AG09319 (cell line): ENCODE data around the gene NLRC4.

Experiments used
- DNase-seq: peaks from one replicate; pipeline ENCODE4 v3.0.0-alpha.2; 2010; ENCODE audit warnings: low read depth; ENCODE audit errors: extremely low read depth
- TF ChIP-seq, protein P1 (sequence below): IDR thresholded peaks from 2 replicates; pipeline ENCODE4 v1.5.1; 2011; ENCODE audit warnings: low read depth, mild to moderate bottlenecking, inconsistent platforms, low read length, moderate library complexity

The NLRC4 gene

DNA sequence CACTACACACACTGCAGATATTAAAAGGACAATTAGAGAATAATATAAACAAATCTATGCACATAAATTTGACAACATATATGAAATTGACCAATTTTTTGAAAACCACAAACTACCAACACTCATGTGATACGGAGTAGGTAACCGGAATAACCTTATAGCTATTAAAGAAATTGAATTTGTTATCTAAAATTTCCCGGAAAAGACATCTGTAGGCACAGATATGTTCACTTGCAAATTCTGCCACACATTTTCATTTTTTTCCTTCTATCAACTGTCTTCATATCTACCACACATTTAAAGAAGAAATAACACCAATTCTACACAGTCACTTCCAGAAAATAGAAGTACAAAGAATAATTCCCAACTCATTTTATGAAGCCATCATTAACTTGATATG lies 22.4 kb downstream of the NLRC4 start:
- TF ChIP-seq, protein P1, sequence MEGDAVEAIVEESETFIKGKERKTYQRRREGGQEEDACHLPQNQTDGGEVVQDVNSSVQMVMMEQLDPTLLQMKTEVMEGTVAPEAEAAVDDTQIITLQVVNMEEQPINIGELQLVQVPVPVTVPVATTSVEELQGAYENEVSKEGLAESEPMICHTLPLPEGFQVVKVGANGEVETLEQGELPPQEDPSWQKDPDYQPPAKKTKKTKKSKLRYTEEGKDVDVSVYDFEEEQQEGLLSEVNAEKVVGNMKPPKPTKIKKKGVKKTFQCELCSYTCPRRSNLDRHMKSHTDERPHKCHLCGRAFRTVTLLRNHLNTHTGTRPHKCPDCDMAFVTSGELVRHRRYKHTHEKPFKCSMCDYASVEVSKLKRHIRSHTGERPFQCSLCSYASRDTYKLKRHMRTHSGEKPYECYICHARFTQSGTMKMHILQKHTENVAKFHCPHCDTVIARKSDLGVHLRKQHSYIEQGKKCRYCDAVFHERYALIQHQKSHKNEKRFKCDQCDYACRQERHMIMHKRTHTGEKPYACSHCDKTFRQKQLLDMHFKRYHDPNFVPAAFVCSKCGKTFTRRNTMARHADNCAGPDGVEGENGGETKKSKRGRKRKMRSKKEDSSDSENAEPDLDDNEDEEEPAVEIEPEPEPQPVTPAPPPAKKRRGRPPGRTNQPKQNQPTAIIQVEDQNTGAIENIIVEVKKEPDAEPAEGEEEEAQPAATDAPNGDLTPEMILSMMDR: no peak
- no peak for DNase-seq

DNA sequence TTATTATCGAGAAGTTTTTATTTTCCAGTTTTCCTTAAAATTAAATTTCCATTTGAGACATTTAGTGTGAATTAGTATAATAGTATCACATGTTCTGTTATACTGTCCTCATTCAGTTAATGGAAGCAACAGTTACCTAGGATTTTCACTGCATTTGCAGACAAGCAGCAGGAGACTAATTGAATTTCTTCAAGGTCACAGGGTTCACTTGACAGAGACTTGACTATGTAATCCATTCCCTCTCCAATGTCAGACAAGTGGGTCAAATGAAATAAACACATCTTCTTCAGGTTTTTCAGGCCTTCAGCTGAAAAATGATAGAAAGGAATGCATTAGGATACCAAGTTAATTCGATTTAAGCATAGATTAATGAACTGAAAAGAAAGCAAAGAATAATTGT lies 26.7 kb downstream of the NLRC4 start:
- no peak for DNase-seq
- TF ChIP-seq, protein P1: no peak

DNA sequence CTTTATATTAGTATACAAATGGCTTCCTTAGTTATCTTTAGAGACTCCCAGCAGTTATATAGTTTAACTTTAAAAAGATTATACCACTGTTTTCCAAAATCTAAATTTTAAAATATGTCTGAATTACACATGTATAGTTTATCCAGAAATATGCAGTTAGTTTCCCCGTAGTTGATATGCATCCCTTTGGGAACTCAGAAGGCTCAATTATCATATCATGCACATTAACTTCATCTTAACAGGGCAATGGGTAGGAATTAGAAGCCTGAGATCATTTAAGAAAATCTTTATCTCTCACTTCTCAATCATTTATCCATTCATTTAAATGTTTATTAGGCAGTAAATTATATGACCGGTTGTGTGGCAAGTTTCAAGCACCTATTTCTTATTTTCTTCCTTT lies 27.2 kb downstream of the NLRC4 start:
- no peak for DNase-seq
- TF ChIP-seq, protein P1: no peak

DNA sequence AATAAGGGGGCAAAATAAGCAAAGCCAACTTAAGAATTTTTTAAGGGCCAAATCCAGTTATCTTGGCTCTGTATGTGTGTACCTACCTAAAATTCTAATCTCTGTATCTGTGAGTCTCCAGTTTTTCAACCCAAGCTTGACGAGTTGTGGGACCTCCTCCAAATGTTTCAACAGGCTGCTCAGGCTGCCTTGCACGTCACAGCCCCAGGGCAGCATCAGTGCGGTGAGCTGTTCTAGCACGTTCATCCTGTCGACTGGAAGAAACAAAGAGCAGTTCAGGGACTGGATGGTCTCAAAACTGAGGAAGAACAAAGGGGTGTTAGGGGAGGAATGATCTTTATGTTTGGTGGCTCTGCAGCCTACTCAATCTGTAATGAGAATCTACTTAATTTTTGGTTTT lies 29.4 kb downstream of the NLRC4 start:
- TF ChIP-seq, protein P1: no peak
- peak; percentile 24 for DNase-seq

DNA sequence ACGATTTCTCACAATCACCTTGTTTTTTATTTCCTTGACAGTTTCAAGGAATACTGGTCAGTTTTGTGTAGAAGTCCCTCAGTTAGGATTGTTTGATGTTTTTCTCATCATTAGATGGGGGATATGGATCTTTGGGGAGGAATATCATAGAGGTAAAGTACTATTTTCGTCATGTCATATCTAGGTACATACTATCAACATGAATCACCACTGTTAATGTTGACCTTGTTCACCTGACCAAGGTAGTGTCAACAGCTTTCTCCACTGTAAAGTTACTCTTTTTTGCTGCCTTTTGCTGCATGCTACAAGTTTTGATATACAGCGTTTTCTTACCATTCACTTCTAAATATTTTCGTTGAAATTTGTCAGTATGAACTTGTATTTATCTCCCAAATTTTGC lies 32.7 kb downstream of the NLRC4 start:
- DNase-seq: no peak
- TF ChIP-seq, protein P1: no peak

DNA sequence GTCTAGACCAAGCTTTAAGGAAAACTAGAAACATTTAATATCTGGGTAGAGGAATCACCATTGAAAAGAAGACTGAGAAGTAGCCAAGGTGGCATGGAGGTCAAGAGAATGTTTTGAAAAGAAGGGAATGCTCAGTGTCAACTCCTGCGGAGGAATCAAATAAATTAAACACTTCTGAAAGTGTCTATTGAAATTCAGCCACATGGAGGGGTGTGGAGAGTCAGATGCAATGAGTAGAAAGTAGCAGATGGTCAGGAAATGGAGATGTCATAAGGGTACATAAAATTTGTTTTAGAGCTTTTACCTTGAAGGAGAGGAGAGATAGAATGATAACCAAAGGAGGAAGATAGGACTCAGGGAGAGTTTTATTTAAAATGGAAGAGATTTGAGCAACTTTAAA lies 35.1 kb downstream of the NLRC4 start:
- TF ChIP-seq, protein P1: no peak
- DNase-seq: no peak

DNA sequence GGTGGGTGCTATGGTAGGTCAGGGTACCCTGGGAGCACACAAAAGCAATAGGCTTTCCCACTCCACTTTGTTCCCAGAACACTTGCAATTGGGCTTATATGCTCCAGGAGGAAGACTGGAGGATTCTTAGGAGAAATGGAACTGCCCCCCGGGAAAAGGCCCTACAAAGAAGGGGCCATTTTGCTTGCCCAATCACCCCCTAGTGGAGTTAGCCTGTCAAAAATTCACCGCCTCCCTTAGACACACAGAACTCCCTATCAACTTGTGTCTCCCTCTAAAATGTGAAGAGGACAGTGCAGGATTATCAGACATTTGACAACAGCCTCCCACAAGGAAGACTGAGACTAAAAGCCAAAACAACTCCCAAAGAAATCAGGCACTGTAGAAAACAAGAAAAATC lies 36.5 kb downstream of the NLRC4 start:
- TF ChIP-seq, protein P1: no peak
- no peak for DNase-seq
